GM18499 (cell line): ENCODE measurements around the gene NIPSNAP2.
A peak's percentile ranks its signal among the peaks of the same experiment; 100 is the strongest.
"Not testable (repeated sequence)": the region's sequence is repeated elsewhere in the genome, so short reads cannot be mapped to it uniquely, and the experiment has no call there.

ENCODE experiments used
- ATAC-seq: cut with Tn5 transposase; IDR thresholded peaks from one replicate; pipeline ENCODE4 v1.9.1; 2021; ENCODE audit warnings: moderate number of reproducible peaks; ENCODE audit not compliant: insufficient read depth, unreplicated experiment

NIPSNAP2 gene

DNA sequence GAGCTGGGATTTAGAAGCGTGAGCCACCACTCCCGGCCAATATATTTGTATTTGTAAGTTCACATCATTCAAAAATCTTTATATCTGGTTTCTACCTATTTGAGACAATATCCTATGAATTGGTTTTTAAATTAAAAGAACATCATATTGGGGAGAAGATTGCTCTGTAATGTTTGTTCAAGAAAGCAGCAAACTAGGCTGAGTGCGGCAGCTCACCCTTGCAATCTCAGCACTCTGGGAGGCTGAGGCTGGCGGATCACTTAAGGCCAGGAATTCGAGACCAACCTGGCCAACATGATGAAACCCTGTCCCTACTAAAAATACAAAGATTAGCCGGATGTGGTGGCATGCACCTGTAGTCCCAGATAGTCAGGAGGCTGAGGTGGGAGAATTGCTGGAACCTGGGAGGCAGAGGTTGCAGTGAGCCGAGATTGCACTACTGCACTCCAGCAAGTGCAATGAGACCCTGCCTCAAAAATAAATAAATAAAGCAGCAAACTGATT, 9.4 kb downstream of the NIPSNAP2 start:
- no peak for ATAC-seq

DNA sequence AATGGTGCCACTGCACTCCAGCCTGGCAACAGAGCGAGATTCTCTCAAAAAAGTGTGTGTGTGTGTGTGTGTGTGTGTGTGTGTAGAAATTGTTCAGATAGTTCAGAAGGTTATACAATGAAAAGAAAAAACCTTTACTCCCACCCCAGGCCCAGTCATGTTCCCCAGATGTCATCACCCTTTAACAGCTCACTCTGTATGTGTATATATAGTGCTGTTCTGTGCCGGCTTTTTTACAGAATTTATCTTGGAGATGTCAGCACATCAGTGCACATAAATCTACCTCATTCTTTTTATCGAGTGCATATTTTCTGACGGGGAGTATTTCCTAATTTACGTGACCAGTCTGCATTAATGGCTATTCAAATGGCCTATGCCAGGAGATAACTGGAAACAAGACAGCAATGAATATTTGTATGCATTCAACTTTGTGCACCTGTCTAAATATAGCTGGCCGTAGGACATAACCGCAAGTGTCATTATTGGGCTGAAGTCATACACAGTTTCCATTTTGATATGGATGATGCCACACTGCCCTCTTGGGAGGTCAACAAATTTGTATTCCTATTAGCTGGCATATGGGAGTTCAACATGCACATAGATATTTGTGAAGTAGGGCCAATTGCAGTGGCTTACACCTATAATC, 11.7 kb downstream of the NIPSNAP2 start:
- no peak for ATAC-seq

DNA sequence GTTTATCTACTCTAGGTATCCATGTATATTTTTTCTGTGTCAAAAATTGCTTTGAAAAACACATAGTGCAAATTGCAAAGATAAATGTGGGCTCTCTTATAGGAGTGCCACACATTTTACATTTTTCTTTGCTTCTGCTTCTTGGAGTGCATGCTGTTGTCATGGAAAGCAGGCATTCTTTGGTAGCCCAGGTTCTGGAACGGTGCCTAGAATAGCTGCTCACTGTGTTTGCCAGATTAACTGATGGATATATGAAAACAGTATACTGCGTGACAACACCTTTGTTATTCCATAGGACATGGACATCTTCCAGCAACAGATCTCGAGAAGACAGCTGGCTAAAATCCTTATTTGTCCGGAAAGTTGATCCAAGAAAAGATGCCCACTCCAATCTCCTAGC, 13.4 kb downstream of the NIPSNAP2 start:
- ATAC-seq: no peak

DNA sequence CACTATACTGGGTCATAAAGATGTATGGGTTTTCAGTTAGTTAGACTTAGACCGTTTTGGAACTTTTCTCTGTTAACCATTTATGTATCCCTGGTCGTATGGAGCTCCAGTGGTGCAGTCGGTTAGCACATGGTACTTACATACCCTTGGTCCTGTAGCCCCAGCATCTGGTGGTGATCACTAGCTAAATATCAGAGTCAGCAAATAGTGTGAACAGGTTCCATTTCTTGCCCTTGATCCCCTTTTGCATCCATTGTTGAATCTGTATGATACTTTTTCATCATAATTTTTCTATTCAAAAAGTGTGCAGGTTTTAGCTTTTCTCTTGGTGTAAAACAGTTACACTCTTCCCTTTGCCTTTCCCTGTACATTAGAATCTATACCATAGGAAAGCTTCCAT, 15.9 kb downstream of the NIPSNAP2 start:
- no peak for ATAC-seq

DNA sequence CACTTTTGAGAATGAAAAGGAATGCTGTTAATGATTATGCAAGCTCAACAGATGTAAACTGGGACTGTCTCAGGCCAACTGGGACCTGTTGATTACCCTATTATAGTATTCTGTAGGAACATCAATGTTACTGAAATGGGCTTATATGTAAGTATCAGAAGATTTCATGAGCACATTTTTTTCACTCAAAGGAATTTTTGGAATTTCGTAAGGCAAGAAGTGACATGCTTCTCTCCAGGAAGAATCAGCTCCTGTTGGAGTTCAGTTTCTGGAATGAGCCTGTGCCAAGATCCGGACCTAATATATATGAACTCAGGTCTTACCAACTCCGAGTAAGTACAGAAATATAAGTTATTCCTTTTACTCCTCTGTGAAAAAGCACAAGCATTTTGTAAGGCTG, 19.2 kb downstream of the NIPSNAP2 start:
- ATAC-seq: no peak

DNA sequence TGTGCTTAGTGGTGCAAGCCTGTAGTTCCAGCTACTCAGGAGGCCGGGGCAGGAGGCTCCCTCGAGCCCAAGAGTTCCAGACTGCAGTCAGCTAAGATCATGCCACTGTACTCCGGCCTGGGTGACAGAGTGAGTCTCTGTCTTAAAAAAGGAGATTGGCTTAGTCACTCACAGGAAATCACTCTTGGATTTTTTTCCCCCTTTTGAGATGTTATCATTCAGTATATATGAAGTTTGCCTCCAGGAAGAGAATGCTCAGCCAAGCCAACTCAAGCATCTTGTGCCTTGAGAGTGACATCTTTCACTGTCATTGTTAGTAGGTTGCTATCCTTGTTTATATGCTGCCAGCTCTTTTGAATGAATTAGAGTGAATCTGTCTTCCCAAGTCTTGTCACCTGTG, 28.0 kb downstream of the NIPSNAP2 start:
- ATAC-seq: no peak

DNA sequence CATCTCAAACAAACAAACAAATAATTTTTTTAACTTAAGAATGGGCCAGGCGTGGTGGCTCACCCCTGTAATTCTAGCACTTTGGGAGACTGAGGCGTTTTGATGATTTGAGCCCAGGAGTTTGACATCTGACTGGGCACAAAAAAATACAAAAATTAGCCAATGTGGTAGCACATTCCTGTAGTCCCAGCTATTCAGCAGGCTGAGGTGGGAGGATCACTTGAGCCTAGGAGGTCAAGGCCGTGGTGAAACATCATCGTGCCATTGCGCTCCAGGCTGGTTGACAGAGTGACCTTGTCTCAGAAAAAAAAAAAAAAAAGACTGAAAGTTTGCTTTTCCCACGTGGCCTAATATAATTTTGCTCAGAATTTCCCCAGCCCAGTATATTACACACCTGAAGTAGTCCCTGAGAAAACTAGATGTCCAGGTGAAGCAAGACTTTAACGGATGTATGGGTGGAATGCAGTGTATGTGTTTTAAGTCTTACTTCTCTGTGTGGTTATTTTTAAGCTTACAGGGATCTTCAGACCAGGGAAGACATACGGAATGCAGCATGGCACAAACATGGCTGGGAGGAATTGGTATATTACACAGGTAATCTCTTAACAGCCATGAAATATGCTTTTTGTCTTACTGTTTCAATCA, 32.6 kb downstream of the NIPSNAP2 start:
- no peak for ATAC-seq

DNA sequence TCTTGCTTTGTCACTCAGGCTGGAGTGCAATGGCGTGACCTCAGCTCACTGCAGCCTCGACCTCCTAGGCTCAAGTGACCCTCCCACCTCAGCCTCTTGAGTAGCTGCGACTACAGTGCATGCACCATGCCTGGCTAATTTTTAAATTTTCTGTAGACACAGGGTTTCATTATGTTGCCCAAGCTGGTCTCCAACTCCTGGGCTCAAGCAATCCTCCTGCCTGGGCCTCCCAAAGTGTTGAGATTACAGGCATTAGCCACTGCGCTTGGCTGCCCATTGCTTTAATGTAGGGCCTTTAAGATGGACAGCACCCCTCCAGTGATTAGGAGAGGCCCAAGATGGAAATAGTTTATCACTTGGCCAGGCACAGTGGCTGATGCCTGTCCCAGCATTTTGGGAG, 39.4 kb downstream of the NIPSNAP2 start:
- ATAC-seq: no peak

DNA sequence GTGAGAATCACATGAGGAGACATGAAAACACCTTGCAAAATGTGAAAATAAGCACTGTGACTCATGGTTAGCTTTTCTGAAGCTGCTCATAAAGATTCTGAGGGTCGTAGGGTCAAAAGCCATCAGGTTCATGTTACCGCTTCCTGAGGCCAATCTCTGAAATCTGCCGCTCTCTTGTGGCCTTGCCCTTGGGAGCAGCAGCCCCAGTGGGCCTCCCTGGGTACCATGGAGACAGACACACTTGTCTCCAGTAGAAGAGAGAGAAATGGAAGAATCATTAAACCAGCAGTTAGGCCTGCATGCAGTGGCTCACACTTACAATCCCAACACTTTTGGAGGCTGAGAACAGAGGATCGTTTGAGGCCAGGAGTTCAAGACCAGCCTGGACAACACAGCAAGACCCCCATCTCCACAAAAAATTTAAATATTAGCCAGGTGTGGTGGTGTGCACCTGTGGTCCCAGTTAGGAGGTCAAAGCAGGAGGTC, 42.8 kb downstream of the NIPSNAP2 start:
- ATAC-seq: no peak

DNA sequence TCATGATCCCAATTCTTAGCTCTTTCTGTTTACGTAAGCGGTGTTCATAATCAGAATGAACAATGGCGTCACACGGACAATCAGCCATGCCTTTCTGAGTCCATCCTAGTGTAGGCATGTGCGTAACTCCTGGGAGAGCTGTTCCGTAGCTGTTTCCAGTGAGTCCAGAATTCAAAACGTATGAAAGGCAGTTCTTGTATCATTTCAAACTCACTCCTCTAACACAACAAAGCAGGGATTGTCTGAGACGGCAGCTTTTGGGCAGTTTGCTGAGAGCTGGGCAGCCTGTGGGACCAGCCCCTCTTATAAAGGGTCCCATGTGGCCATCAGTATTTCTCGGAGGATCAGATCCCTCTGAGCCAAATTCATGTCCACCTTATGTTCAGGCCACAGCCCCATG, 43.5 kb downstream of the NIPSNAP2 start:
- no peak for ATAC-seq

DNA sequence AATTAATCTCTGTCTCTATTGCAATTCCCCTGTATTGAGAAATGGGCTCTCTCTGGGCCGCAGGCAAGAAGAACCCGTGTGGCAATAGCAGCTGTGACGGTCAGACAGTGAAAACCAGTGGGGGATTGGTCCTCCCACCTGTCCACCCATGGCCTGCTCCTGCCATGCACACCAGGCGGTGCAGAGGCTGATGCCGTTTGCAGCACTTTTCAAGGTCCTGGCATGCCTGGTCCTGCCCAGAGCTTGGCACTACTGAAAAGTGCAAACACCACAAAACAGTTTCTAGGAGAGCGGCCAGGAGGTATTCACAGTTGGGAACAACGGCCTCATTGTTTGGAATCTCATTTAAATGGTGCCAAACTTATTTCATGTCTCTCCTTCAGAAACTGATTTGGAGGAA, 45.3 kb downstream of the NIPSNAP2 start:
- ATAC-seq: no peak

DNA sequence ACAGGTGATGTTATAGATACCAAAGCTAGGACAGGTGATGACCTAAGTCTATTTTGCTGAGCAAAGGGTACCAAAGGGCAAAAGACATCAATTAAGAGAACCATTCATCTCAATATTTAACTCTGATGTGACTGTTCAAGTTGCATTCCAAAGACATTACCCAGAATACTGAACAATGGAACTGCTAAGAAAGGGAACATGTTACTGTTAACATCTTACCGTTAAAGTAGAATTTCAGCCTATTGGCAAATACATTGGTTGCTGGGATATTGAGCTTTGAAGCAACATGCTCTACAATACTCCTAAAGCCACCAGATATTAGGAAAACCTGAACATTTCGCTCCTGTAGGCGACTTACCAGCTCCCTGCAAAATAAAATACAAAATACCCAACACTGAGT, 52.6 kb downstream of the NIPSNAP2 start:
- ATAC-seq: not testable (repeated sequence)

DNA sequence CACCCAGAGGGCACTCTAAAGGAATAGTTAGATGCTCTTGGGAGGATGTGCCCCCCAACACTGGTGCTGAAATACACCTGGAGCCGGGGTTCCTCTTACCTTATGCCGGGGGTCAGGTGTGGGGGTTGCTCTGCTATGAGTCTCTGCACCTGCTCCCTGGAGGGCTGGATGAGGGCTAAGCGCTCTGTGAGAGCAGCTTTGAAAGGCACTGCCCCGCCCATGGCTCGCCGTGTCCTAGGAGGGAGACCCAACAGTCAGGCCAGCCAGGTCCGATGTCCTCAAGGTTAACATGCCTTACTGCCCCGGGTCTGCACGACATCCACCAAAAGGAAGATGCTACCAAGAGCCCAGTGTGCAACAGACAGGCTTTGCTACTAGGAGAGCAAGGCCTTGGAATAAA, 55.1 kb downstream of the NIPSNAP2 start:
- ATAC-seq: no peak

DNA sequence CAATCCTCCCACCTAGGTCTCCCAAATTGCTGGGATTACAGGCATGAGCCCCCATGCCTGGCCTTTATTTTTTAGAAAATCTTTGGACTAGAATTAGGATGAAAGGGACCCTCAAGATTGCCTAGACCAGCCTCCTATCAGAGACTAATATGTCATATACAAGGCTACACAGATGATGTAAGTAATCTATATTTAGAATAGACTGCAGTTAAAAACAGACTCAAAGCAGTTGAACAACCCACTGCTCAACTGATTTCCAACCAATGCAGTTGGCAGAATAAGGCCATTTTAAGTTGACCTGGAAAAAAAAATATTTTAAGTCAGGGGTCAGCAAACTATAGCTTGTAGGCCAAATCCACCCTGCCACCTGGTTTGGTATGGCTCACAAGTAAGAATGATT, 59.1 kb downstream of the NIPSNAP2 start:
- ATAC-seq: no peak

DNA sequence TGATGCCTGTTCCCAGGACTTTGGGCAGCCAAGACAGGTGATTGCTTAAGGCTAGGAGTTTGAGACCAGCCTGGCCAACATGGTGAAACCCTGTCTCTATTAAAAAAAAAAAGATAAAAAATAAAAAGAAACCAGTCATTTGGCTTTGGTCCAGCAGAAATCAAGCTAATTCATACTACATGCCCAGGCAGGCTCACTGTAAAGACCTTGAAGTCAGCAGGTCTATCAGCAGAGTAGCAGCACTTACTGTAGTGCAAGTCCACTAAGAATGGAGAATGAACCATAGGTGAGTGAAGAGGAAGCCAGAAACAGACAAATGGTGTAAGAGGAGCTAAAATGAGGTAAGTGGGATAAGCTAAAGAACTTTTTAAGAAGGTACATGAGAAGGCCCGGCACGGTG, 62.2 kb downstream of the NIPSNAP2 start:
- no peak for ATAC-seq

DNA sequence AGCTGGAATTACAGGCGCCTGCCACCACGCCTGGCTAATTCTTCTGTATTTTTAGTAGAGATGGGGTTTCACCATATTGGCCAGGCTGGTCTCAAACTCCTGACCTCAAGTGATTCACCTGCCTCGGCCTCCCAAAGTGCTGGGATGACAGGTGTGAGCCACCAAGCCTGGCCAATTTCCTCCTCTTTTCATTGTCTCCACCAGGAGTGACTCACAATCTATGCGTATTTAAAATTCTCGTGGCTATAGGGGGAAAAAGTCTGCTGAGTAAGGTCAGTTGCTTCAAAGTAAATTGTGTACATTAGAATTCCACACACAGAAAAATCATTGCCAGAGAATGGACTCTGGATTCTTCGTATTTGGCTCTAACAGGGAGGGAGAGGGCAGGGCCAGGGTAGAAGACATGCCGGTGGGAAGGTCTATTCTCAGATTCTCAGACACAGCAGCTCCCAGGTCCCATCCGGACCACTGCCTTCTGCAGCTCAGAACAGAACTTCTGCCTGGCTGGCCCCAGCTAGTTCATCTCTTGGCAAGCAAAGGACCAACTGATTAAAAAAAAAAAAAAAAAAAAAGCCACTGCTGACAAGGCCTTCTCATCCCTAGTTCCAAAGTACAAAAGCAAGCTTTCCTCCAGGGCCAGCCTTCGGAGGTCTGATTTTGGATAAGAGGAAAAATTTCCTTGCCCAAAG, 64.7 kb downstream of the NIPSNAP2 start:
- ATAC-seq: no peak

DNA sequence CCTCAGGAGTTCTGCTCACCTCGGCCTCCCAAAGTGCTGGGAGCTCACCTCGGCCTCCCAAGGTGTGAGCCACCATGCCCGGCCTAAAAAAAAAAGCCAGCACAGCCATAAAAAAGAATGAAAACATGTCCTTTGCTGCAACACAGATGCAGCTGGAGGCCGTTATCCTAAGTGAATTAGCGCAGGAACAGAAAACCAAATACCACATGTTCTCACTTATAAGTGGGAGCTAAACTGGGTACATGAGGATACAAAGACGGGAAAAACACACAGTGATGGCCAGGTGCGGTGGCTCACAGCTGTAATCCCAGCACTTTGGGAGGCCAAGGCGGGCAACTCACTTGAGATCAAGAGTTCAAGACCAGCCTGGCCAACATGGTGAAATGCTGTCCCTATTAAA, 66.0 kb downstream of the NIPSNAP2 start:
- no peak for ATAC-seq

DNA sequence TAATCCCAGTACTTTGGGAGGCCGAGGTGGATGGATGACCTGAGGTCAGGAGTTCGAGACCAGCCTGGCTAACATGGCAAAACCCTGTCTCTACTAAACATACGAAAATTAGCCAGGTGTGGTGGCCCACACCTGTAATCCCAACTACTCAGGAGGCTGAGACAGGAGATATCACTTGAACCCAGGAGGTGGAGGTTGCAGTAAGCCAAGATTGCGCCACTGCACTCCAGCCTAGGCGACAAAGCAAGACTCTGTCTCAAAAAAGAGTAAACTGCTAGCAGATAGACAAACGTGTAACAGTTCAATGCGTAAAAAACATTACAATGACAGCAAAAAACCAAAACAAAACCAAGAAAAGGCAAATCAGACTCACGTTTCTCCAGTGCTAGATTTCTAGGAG, 67.2 kb downstream of the NIPSNAP2 start:
- not testable (repeated sequence) for ATAC-seq

DNA sequence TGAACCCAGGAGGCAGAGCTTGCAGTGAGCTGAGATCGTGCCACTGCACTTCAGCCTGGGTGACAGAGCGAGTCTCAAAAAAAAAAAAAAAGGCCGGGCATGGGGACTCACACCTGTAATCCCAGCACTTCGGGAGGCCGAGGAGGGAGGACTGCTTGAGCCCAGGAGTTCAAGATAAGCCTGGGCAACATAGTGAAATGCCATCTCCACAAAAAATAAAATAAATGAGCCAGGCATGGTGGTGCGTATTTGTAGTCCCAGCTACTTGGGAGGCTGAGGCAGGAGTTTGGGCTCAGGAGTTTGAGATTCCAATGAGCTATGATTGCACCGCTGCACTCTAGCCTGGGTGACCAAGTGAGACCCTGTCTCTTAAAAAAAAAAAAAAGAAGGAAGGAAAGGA, 68.2 kb downstream of the NIPSNAP2 start:
- not testable (repeated sequence) for ATAC-seq

DNA sequence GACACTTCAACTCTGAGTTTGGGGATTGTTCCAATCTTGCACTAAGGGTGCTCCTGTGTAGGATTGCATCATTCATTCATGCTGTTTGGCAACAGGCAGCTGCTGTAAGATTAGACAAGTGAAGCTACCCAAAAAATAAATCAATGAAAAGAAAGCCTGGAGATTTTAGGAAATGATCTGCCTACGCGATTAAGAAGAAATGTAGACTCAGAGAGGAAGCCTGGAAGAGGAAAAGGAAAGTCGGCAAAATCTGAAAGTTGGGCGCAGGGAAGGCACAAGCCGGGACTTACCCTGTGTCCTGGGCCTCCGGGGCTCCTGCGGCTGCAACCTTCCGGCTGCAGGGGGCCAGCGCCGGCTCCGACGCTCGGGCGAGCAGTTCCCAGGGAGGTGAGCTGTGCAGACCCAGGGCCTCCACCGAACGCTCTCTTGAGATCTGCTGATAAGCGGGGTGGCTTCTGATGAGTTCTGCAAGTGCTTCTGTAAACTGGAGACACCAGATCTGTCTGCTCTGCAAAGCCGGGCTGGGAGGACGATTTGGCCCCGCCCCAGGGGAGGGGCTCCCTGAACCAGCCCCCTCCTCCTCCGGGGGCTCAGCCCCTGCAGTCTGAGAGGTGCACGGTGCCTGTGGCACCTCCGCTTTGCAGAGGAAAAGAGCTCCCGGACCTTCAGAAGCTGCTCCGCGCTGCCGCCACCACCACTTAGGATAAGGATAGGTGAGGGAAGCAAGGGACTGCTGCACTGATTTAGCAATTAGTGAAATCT, 69.5 kb downstream of the NIPSNAP2 start:
- ATAC-seq: peak; percentile 91

DNA sequence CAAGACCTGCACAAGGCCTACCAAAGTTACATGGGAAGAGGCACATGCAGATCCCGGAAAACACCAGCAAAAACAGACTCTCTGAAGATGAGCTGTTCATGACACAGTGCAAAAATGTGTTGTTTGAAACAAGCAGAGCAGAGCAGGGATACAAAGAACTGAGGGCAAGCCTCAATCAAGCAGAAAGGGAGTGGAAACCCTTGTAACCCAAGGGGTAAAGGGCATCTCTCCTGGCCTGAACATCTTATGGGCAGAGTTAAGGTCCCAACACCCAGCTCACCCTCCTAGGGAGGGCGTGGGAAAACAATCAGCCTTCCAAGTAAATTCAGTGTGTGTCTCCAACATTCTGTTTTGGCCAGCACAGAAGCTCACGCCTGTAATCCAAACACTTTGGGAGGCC, 76.3 kb downstream of the NIPSNAP2 start:
- no peak for ATAC-seq
